ENCODE measurements around the gene PZP. TPM values are rescaled to one million over a fixed set of nuclear protein-coding genes. Genes with fewer than 3 reads are reported as not detected.

PZP gene
- total and polyA plus RNA-seq, 9 of the 15 experiments (the other 6 are each of a cell fraction or from before 2014, with no cell fraction given), result 0.01 TPM; not detected in 8

- DNase-seq (ENCODE audit: extremely low read depth in 1 of 4, low spot score in 3 of 4), result no peak
- BruUV-seq (replicated peaks), result no TSS peak
- no peaks in the 10 kb centered on the region for H4K20me1 ChIP-seq (replicated peaks; ENCODE audit: control insufficient read depth, insufficient read depth, low read length)
- H3K27ac ChIP-seq (ENCODE audit: extremely low read depth, low read depth, low read length), result no peak overlapping the region
- H3K9me1 ChIP-seq (ENCODE audit: control insufficient read depth, insufficient read depth, low read length), result no peaks in the 10 kb centered on the region
- H3K9ac ChIP-seq (ENCODE audit: insufficient read depth in 1 of 2, low read depth in 2 of 2, low read length in 2 of 2), result no peak overlapping the region
- H3K27me3 ChIP-seq (ENCODE audit: control insufficient read depth in 2 of 2, insufficient read depth in 2 of 2, low read length in 2 of 2), result no peaks in the 10 kb centered on the region; a peak in 1 of 5 replicates
- no peak for ATAC-seq
- H3K9me3 ChIP-seq (replicated peaks; ENCODE audit: control insufficient read depth, insufficient read depth, low read depth, low read length), result no peaks in the 10 kb centered on the region
- in situ Hi-C loops (cut with MboI), result no loop called here
- 0% methylated on average over 5 of the region's 5 CpGs for WGBS (ENCODE audit: insufficient coverage, low coverage, missing lambda C conversion rate)
- no peak for TF ChIP-seq ZNF316 (IDR thresholded peaks at IDR 0.05)
- TF ChIP-seq NFIC (IDR thresholded peaks at IDR 0.05), result no peak
- TF ChIP-seq E2F1 (CRISPR knock-in tag; IDR thresholded peaks at IDR 0.05), result no peak
- no peak for TF ChIP-seq FOXA1 (IDR thresholded peaks at IDR 0.05; ENCODE audit: borderline replicate concordance)
- TF ChIP-seq TFAM (CRISPR knock-in tag; conservative IDR thresholded peaks at IDR 0.05), result no peak
- no peak for TF ChIP-seq NCOA6 (IDR thresholded peaks at IDR 0.05)
- no peak for TF ChIP-seq MLX (CRISPR knock-in tag; conservative IDR thresholded peaks at IDR 0.05)
- no peak for TF ChIP-seq CTBP1 (IDR thresholded peaks at IDR 0.05; ENCODE audit: borderline replicate concordance)
- no peak for TF ChIP-seq ZFP91 (CRISPR knock-in tag; IDR thresholded peaks at IDR 0.05)
- TF ChIP-seq FOXO4 (CRISPR knock-in tag; IDR thresholded peaks at IDR 0.05), result no peak
- TF ChIP-seq YY1 (IDR thresholded peaks at IDR 0.05; ENCODE audit: borderline replicate concordance in 1 of 3, control insufficient read depth in 1 of 3, extremely low read depth in 1 of 3, insufficient read depth in 3 of 3, insufficient read length in 1 of 3, insufficient replicate concordance in 2 of 3, low read depth in 1 of 3, low read length in 2 of 3), result no peak
- no peak for TF ChIP-seq ZKSCAN3 (CRISPR knock-in tag; IDR thresholded peaks at IDR 0.05)
- TF ChIP-seq HNRNPUL1 (IDR thresholded peaks at IDR 0.05; ENCODE audit: low read length), result no peak
- TF ChIP-seq DACH1 (IDR thresholded peaks at IDR 0.05; ENCODE audit: partially characterized antibody), result no peak
- no peak for TF ChIP-seq ZNF740 (CRISPR knock-in tag; IDR thresholded peaks at IDR 0.05)
- no peak for TF ChIP-seq ZNF740 (tag; IDR thresholded peaks at IDR 0.05)
- no peak overlapping the region for H3K4me2 ChIP-seq (ENCODE audit: insufficient read depth, low read length)
- intact Hi-C loops (cut with micrococcal nuclease), result no loop called here
- POLR2A ChIA-PET, result no interaction called here
- FAIRE-seq, result no peak
- no peak overlapping the region for H3K4me3 ChIP-seq
- no peaks in the 10 kb centered on the region for H3K79me2 ChIP-seq (ENCODE audit: control insufficient read depth, insufficient read depth, low read length)
- no peaks in the 10 kb centered on the region for H3K36me3 ChIP-seq (ENCODE audit: control insufficient read depth, insufficient read depth, low read length)
- no peaks in the 10 kb centered on the region for H3K4me1 ChIP-seq (replicated peaks in 1 of 2; ENCODE audit: control insufficient read depth in 2 of 2, insufficient read depth in 2 of 2, low read length in 2 of 2)
- CTCF ChIA-PET (ENCODE audit: low intra/inter-chr PET ratio), result no interaction called here
- H2AFZ ChIP-seq (ENCODE audit: low read depth, low read length), result no peak overlapping the region
Measured at GRCh38 chr12:9253464-9253863, 45.3 kb upstream of the PZP start.
